HG03060 (cell line): ENCODE data around the gene HOXC4.

Experiments used
- ATAC-seq: cut with Tn5 transposase; IDR thresholded peaks from one replicate; pipeline ENCODE4 v1.9.1; 2021; ENCODE audit warnings: low read depth, moderate number of reproducible peaks; ENCODE audit not compliant: unreplicated experiment

HOXC4 gene

GRCh38 chr12:54027442-54027786 is 26.2 kb upstream of the HOXC4 start:
- ATAC-seq, result no peak

GRCh38 chr12:54028314-54029201 is 25.1 kb upstream of the HOXC4 start, which contains the start of gene HOXC6:
HOXC6 (plus strand) TSS chr12:54028440; CDS start chr12:54028522, 82 bp downstream.
- no peak for ATAC-seq

DNA sequence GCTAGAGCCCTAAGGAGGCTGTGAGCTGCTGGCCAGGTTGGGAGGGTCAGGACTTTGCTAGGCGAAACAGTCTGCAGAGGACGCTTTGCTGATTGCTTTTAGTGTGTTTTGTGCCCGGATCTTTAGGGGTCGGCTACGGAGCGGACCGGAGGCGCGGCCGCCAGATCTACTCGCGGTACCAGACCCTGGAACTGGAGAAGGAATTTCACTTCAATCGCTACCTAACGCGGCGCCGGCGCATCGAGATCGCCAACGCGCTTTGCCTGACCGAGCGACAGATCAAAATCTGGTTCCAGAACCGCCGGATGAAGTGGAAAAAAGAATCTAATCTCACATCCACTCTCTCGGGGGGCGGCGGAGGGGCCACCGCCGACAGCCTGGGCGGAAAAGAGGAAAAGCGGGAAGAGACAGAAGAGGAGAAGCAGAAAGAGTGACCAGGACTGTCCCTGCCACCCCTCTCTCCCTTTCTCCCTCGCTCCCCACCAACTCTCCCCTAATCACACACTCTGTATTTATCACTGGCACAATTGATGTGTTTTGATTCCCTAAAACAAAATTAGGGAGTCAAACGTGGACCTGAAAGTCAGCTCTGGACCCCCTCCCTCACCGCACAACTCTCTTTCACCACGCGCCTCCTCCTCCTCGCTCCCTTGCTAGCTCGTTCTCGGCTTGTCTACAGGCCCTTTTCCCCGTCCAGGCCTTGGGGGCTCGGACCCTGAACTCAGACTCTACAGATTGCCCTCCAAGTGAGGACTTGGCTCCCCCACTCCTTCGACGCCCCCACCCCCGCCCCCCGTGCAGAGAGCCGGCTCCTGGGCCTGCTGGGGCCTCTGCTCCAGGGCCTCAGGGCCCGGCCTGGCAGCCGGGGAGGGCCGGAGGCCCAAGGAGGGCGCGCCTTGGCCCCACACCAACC is 23.9 kb upstream of the HOXC4 start:
- no peak for ATAC-seq

DNA sequence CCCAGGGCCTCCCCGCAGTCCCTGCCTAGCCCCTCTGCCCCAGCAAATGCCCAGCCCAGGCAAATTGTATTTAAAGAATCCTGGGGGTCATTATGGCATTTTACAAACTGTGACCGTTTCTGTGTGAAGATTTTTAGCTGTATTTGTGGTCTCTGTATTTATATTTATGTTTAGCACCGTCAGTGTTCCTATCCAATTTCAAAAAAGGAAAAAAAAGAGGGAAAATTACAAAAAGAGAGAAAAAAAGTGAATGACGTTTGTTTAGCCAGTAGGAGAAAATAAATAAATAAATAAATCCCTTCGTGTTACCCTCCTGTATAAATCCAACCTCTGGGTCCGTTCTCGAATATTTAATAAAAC is 23.2 kb upstream of the HOXC4 start:
- ATAC-seq, result no peak

DNA sequence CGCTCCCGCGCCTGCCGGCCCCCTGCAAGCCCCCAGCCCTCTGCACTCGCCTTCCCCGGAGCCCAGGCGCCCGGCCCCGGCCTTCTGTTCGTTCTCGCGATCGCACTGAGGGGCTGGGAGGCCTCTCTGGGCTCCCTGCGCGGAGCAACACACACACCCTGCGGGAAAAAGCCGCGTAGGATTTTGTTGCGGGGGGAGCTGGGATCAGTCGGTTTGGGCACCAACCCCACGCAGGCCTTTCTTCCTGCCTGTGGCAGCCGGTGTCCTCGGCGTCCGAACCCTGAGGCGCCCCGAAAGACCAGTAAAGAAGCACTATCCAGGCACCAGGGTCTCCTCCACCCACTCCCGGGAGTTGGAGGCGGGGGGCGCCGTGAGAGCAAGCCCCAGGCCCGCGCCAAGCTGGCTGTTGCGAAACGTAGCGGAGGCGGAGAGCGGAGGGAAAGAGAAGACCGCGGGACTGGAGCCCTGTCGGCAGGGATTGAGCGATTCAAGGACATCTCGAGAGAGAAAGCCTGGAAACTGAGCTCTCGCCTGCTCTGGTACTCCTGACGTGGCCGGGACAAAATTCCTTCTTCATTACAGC is 22.7 kb upstream of the HOXC4 start:
- ATAC-seq, result no peak

DNA sequence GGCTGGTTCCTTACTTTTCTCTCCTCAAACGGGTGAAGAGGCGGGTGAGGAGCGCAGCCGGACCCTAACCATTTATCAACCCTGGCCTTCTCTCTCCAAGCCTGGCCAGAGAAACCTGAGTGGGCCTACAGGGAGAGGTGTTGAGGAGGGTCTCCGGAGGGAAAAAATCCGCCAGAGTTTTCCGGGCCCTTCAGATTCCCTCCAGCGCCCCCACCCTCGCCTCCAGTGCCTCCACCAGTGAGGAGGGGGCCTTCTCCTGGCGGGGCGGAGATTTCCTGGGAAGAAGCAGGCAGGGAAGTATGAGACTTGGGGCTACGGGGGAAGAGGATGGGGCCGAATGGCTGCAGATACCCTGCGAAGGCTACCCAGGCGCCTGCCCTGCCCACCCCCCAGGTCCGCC is 22.2 kb upstream of the HOXC4 start:
- ATAC-seq, result no peak

DNA sequence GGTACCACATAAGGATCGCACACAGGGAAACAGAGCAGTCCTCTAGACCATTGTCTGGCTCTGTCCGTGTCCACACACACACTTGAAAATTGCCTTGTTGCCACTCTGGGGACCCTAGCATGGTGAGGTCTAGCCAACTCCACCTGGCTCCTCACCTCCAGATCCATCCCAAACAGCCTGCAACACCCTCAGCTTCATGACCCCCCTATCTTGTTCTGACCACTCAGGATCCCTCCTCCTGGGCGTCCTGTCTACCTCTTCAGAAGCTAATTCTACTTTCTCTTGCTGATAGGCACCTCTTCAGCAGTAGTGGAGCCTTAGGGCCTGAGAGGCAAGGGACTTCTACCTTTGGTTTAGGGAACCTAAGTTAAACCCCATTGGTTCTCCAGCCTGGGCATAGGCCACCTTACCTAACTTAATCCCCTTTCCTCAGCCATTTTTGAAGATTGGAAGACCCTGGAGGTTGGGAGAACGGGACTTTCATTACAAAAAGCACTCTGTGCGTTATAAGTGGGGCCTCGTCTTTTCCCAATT is 21.5 kb upstream of the HOXC4 start:
- ATAC-seq, result no peak

DNA sequence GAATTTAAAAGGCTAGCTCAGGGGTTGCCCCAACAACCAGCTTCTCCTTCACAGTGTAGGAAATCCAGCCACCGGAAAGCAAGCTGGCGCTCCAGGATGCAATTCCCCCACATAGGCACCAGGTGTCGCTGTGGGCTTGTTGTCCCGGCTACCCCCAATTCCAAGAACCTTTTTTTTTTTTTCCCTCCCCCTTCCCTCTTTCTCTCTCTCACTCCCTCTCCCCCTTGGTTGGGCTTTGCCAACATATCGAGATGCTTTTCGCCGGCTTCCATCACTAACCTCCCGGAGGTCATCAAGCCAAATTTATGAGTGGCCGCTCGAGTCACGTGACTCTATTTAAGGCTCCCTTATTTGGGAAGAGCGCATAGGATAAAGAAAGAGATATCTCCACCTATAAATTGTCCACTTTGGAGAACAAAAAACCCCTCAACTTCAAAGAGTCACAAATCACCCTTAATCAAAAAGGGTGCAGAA is 21.0 kb upstream of the HOXC4 start, which contains the start of gene HOXC5:
Gene HOXC5, plus strand, starts transcription at position 424 of the 474 bp plus-strand sequence. CDS start 73 bp downstream, outside the sequence.
- ATAC-seq, result no peak

GRCh38 chr12:54033106-54033979 is 20.3 kb upstream of the HOXC4 start:
- no peak for ATAC-seq

DNA sequence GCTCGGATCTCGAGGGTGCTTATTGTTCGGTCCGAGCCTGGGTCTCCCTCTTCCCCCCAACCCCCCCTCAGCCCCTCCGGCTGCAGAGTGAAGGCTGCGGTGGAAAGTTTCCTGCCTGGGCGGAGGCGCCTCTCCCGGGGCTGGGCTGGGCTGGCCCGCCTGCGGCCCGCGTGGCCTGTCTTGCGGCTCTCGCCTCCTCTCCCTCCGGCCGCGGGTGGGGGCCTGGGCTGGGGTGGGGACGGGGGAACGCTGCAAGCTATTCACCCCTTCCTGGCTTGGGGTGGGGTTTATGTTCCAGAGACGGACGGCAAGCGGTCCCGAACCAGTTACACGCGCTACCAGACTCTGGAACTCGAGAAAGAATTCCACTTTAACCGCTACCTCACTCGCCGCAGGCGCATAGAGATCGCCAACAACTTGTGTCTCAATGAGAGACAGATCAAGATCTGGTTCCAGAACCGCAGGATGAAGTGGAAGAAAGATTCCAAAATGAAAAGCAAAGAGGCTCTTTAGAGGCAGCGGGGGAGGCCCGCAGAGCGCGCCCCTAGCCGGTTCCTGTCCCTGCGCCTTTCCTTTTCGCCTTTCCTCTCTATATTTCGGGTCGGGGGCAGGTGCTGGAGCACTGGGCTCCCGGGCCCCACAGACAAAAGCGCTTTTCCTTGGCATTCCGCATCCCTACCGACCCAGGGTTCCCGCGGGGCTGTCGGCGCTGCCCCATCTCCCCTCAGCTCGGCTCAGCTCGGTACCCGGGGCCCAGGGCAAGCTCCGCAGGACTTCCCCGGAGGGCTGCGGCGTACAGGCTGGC is 19.5 kb upstream of the HOXC4 start:
- ATAC-seq, result no peak

GRCh38 chr12:54034785-54035310 is 18.8 kb upstream of the HOXC4 start:
- no peak for ATAC-seq

DNA sequence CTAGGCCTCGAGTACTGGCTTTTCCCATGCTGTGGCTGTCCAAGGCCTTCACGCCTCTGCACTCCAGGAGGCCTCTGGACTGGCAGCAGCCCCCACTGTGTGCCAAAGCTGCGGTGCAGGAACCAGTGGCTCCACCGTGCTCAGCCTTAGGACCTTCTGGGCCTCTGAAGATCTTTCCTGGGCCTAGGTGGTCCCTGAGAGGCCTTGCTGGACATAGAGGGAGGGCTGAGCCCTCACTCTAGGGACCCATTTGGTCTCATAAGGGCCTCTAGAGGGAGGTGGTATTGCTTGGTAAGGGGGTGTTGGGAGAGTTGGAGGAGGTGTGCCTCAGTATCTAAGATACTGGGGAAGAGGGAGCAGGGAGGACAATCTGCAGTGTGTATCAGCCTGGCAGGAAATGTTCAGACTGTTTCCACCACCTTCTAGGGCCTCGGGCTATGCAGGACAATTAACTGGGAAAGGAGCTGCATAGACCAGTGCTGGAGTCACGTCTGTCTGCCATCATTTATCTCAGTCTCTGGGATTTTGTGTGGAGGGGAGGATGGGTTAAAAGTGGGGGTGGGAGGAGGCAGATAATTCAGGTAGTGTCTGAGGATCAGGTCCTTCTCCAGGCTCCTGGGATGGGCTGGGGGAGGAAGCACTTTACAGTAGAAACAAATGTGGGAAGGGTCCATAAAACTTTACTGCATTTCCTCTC is 17.9 kb upstream of the HOXC4 start:
- ATAC-seq, result no peak

GRCh38 chr12:54036620-54037359 is 16.8 kb upstream of the HOXC4 start:
- no peak for ATAC-seq

- no peak for ATAC-seq
Observed at GRCh38 chr12:54037360-54038283, 16.0 kb upstream of the HOXC4 start.

- no peak for ATAC-seq
Observed at GRCh38 chr12:54038284-54038870, 15.3 kb upstream of the HOXC4 start.

DNA sequence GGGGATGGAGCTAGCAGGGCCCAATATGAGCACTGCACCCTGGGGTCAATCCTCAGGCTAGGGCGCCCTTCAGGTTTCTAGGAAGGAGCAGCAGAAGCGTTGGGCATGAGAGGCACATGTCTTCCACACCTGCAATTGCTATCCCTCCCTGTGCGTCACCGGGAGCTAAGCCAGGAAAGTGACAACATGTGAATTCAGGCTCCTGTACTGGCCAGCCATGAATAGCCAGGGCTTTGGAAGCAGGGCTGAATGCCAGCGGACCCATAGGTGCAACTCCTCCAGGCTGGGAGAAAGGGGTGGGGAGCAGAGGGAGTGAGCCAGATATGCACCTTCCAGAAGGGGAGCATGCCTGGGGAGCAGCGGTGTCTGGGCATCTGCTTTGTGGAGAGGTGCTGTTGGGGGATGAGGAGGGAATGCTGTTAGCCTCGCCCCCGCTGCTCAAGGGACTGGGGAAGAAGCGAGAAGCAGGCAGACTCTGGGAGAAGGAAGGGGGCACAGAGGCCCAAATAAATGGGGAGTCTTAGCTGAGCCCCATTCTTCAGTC is 14.7 kb upstream of the HOXC4 start:
- no peak for ATAC-seq
